HG03460 (cell line): ENCODE results near the gene PPP3CB.
"Not testable (repeated sequence)": the region's sequence is repeated elsewhere in the genome, so short reads cannot be mapped to it uniquely, and the experiment has no call there.

Source experiments
- ATAC-seq: cut with Tn5 transposase; IDR thresholded peaks from one replicate; pipeline ENCODE4 v1.9.1; 2021; ENCODE audit not compliant: unreplicated experiment

Gene PPP3CB

GRCh38 chr10:73423309-73423708 lies 72.5 kb downstream of the PPP3CB start:
- no peak for ATAC-seq

DNA sequence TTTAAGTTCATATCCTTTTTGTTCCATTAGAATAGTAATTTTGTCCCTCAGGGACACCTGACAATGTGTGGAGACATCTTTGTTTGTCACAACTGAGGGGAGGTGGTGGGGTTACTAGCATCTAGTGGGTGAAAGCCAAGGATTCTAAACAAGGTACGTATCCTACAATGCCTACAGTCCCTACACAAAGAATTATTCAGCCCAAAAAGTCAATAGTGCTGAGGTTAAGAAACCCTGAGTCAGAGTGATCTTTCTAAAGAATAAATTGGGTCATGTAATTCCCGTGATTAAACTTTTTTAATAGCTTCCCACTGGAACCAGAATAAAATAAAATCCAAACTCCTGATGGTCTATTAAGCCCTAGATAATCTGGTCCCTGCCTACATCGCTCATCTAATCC lies 79.3 kb downstream of the PPP3CB start:
- no peak for ATAC-seq

DNA sequence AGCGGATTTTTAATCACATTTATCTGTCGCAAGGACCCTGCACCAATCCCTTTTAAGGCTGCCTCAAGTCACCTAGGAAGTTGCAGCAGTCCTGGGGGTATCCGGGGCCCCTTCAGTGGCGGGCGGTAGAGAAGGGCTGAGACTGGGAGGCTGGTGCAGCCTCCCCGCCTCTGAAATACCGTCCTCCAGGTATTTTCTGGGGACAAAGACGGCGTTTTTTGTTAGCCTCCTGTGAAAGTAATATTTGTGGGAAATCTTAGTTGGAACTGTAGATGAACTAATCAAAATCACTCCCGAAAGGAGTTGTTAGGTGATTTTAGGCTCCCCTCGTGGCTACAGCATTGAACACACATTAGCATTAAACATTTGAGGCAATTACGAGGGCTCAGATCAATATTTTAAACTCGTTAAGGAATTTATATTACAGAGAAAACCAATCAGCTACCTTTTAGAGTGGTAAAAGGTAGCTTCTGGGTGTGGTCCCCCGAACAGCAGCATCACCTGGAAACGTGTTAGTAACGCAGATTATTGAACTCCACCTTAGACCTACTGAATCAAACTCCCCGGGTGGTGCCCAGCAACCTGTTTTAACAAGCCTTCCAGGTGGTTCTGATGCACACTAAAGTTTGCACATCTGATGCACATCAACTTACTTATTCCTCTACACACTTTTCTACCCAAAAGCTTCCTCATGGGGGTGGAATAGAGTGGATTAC lies 81.4 kb downstream of the PPP3CB start:
- ATAC-seq, result peak; percentile 26

- ATAC-seq, result peak; percentile 88
Measured at GRCh38 chr10:73413528-73414229, 82.1 kb downstream of the PPP3CB start, which contains the start of gene ANXA7. Gene ANXA7, minus strand, starts transcription at chr10:73414058. Its CDS starts 13,202 bp downstream, at chr10:73400856.

DNA sequence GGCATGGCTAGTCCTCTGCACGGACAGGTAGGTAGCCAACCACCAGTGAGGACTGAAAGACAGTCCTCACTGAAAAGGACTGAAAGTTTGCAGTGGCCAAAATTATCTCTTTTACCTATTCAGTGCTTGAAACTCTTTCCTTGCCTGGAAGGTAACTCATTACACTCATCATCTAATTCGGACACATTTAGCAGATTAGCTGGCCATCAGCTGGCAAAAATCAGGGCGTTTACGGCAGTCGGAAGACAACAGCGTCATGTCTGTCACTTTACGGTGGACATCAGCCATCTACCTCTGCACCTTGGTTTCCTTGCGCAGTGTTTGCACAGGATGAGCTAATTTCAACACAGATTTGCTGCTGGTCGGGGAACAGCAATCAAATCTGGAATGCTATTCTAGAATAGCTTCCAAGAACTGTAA lies 82.7 kb downstream of the PPP3CB start:
- peak; percentile 28 for ATAC-seq

DNA sequence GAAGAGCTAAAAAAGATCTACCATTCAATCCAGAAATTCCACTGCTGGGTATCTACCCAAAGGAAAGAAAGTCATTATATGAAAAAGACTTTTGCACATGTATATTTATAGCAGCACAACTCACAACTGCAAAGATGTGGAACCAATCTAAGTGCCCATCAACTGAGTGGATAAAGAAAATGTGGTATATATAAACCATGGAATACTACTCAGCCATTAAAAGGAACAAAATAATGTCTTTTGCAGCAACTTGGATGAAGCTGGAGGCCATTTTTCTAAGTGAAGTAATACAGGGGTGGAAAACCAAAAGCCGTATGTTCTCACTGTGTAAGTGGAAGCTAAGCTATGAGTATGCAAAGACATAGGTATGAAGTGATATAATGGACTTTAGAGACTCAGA lies 84.9 kb downstream of the PPP3CB start:
- ATAC-seq, result no peak

DNA sequence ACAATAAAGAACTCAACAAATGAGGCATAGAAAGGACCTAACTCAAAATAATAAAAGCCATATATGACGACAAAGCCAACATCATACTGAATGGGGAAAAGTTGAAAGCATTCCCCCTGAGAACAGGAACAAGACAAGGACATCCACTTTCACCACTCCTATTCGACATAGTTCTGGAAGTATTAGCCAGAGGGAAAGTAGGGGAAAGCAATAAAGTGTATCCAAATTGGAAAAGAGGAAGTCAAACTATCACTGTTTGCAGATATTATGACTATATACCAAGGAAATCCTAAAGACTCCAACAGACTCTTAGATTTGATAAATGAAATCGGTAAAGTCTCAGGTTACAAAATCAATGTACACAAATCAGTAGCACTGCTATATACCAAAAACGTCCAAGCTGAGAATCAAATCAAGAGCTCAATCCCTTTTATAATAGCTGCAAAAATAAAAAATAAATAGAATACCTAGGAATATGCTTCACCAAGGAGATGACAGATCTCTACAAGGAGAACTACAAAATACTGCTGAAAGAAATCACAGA lies 86.8 kb downstream of the PPP3CB start:
- no peak for ATAC-seq

DNA sequence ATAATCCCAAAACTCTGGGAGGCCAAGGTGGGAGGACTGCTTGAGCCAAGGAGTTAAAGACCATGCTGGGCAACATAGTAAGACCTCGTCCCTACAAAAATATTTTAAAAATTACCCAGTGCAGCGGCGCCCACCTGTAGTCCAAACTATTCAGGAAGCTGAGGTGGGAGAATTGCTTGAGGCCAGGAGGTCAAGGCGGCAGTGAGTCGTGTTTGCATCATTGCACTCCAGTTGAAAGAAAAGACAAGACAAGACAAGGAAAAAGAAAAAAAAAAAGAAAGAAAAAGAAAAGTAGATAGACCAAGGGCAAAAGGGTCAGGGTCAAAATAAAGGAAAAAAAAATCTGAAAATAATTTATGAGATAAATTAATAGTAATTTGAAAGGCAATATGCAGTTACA lies 87.8 kb downstream of the PPP3CB start:
- no peak for ATAC-seq

DNA sequence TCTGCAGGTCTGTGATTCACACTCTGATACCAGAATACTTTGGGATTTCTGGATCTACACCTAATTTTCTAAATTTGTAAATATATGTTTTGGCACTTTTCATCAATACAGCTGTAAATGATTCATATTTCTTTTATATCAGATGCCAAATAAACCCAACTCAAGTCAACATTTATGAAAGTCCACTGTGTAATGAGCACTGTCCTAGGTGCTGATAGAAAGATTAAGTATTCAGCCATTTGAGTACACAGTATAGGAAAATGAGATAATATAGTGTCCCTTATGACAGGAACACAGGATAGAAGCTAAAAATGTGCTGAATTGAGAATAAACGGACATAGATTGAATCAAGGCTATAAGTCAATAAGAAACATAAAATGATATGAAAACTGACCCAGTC lies 88.3 kb downstream of the PPP3CB start:
- no peak for ATAC-seq

- ATAC-seq, result no peak
Measured at GRCh38 chr10:73406846-73407245, 89.0 kb downstream of the PPP3CB start.

- ATAC-seq, result no peak
Measured at GRCh38 chr10:73405556-73405955, 90.3 kb downstream of the PPP3CB start.

GRCh38 chr10:73404690-73405089 lies 91.1 kb downstream of the PPP3CB start:
- no peak for ATAC-seq

DNA sequence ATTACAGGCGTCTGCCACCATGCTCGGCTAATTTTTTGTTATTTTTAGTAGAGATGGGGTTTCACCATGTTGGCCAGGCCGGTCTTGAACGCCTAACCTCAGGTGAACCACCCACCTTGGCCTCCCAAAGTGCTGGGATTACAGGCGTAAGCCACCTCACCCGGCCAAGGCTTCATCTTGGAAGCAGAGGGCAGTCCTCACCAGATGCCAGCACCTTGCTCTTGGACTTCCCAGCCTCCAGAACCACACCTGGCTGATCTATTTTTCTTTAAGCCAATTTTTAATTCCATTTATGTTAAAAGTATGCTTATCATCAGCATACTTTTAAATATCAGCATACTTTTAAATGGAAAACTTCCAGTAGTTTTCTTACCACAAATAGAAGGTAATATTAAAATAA lies 94.2 kb downstream of the PPP3CB start:
- no peak for ATAC-seq

- ATAC-seq, result no peak
Measured at GRCh38 chr10:73399063-73399462, 96.8 kb downstream of the PPP3CB start.

DNA sequence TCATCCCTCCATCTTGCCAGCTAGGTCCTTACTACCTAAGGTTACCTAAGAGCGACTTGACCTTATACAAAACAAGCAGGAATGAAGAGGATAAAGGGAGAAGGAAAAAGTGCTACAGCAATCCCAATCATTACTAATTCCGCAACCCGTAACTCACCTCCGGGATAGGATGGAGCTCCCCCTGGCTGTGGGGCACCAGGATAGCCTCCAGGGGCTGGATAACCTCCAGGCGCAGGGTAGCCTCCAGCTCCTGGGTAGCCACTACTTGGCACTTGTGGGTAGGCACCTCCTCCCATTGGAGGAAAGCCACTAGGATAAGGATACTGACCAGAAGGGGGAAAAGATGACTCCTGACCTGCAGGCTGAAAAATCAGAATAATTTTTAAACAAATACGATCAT lies 97.8 kb downstream of the PPP3CB start:
- ATAC-seq, result no peak

GRCh38 chr10:73394325-73394724 lies 101.5 kb downstream of the PPP3CB start:
- ATAC-seq, result not testable (repeated sequence)

DNA sequence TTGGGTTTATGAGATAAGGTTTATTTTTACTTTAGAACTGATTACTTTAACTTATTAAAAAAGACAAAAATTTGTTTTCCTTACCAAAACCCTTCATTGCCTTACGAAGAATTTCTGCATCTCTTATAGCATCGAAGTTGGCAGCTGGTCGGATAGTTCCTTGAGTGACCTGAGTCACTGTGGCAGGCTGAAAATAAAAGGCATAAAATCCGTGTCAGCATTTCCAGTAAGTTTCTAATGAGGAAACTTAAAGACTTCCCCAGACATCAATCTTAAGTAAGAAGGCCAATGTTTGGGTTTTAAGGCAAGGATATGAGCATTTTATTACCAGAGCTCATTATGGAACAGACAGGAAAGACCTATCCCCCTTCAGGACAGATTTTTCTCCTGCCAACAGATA lies 107.6 kb downstream of the PPP3CB start:
- no peak for ATAC-seq

DNA sequence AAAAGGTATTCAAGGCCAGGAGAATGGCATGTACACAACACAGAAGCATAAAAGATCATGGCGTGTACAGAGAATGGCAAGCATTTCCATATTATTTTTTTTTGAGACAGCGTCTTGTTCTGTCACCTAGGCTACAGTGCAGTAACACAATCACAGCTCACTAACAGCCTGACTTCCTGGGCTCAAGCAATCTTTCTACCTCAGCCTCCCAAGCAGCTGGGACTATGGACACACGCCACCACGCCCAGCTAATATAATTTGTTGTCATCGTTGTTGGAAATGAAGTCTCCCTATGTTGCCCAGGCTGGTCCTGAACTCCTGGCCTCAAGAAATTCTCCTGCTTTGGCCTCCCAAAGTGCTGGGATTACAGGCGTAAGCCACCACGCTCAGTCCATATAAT lies 109.2 kb downstream of the PPP3CB start:
- no peak for ATAC-seq
